SK-N-MC (cell line): Measurements from ENCODE around the gene MRPL55.
A peak's percentile ranks its signal among the peaks of the same experiment; 100 is the strongest.

Source experiments
- DNase-seq: peaks from one replicate; pipeline ENCODE4 v3.0.0-alpha.2; 2011; ENCODE audit warnings: low read depth, low spot score
- H3K27ac ChIP-seq: fragments of 200-600 bp; sonication (generic); 2 replicates; pipeline ENCODE4 v1.5.1; 2016; ENCODE audit warnings: mixed run types
- H3K36me3 ChIP-seq: fragments of 200-600 bp; sonication (generic); 2 replicates; pipeline ENCODE4 v1.6.1; 2017; ENCODE audit warnings: antibody characterized with exemption, low read length, mixed read lengths; ENCODE audit not compliant: insufficient read depth
- H3K4me3 ChIP-seq: fragments of 200-600 bp; sonication (generic); 2 replicates; pipeline ENCODE4 v1.5.1; 2016
- H3K9ac ChIP-seq: fragments of 200-600 bp; sonication (generic); 2 replicates; pipeline ENCODE4 v1.8.0; 2017; ENCODE audit warnings: mixed run types, mixed read lengths; ENCODE audit not compliant: insufficient read length
- H3K9me3 ChIP-seq: fragments of 200-600 bp; sonication (generic); 2 replicates; pipeline ENCODE4 v1.6.1; 2017; ENCODE audit warnings: low read depth, mild to moderate bottlenecking, antibody characterized with exemption, low read length, moderate library complexity, mixed read lengths
- EZH2 ChIP-seq: fragments of 200-600 bp; sonication (generic); IDR thresholded peaks from one replicate; pipeline ENCODE4 v1.6.1; 2017; ENCODE audit warnings: antibody characterized with exemption
- FOXP2 ChIP-seq: optimal IDR thresholded peaks from 2 replicates; pipeline ENCODE3; 2011; ENCODE audit warnings: mild to moderate bottlenecking, moderate library complexity; ENCODE audit not compliant: insufficient read depth; ENCODE audit errors: extremely low read length, control extremely low read depth
- POLR2AphosphoS5 ChIP-seq: IDR thresholded peaks from 2 replicates; pipeline ENCODE4 v1.6.1; 2012; ENCODE audit warnings: mild to moderate bottlenecking, low read depth, low read length, borderline replicate concordance

Gene MRPL55

GRCh38 chr1:228154670-228155571 is 45.8 kb upstream of the MRPL55 start:
- Histone ChIP-seq H3K9me3 (no peaks in the 10 kb centered on the region), H3K9ac (no peak overlapping the region), H3K4me3 (no peak overlapping the region), H3K36me3 (no peaks in the 10 kb centered on the region), H3K27ac (no peak overlapping the region)
- no peak for DNase-seq
- TF ChIP-seq POLR2AphosphoS5: no peak
- TF ChIP-seq EZH2: no peak
- no peak for TF ChIP-seq FOXP2

DNA sequence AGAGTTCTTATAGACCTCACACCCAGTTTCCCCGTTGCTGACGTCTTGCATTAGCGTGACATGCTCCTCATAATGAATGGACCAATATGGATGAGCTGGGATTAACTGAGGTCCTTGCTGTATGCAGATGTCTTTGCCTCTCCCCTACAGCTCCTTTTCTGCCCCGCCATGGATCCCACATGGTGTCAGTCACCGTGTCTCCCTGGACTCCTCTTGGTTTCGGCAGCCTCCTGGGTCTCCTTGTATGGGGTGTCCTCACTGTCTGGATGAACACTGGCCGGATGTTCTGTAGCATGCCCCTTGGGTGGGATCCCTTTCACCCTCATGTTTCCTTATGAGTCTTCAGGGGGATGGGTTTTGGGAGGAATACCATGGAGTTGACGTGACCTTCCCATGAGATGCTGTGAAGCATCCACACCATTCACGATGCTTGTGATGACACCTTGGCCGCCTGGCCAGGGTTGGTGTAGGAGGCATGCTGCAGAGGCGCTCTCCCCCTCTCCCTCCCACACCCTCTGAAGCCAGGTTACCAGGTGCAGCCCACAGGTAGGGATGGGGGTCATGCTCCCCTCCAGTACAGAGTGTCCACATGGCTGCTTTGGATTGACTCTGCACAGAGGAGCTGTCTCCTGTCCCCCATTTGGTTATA is 45.0 kb upstream of the MRPL55 start:
- no peaks in the 10 kb centered on the region for H3K9me3 ChIP-seq
- TF ChIP-seq EZH2 (no peak), FOXP2 (no peak), POLR2AphosphoS5 (no peak)
- no peaks in the 10 kb centered on the region for H3K36me3 ChIP-seq
- H3K9ac ChIP-seq: no peak overlapping the region
- no peak overlapping the region for H3K27ac ChIP-seq
- H3K4me3 ChIP-seq: no peak overlapping the region
- DNase-seq: no peak

- no peaks in the 10 kb centered on the region for H3K9me3 ChIP-seq
- no peak for DNase-seq
- H3K9ac ChIP-seq: no peak overlapping the region
- no peaks in the 10 kb centered on the region for H3K36me3 ChIP-seq
- no peak for TF ChIP-seq EZH2
- TF ChIP-seq POLR2AphosphoS5: no peak
- no peak for TF ChIP-seq FOXP2
- no peak overlapping the region for H3K4me3 ChIP-seq
- no peak overlapping the region for H3K27ac ChIP-seq
Measured at GRCh38 chr1:228152918-228153258, 43.8 kb upstream of the MRPL55 start.

DNA sequence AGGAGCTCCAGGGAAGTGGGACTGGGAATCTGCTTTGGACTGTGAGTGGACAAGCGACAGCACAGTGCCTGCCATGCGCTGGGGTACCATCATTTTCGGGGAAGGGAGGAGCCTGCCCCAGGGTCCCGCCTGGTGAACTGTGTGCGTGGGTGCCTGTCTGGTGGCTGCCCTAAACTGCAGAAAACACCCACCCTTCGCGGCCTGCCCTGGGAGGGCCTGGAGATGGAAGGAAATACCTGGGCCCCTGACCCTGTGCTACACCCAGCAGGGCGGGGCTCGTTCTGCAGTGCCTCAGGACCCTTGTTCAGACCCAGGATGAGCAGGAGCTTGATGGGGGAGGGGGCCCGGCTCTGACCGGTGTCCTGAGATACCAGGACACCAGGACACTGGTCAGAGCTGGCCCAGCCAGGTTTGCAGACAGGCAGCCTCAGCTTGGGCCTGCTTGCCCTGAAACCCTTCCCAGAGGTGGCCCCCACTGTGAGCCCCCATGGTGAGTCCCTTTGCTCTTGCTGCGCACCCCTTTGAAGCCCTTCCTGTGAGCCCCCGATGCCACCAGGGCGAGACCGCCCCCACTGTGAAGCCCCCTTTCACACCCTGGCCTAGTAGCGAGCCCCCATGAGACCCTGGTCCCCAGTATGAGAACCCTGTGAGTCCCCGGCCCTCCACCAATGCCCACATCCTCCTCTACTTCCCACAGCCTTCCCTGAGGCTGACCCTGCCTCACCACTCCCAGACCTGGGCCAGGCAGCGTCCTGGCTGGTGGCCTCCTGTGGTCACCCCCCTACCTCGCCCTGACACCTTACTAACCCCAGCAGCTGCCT is 43.2 kb upstream of the MRPL55 start:
- Histone ChIP-seq H3K36me3 (no peaks in the 10 kb centered on the region), H3K4me3 (no peak overlapping the region), H3K27ac (no peak overlapping the region), H3K9me3 (no peaks in the 10 kb centered on the region), H3K9ac (no peak overlapping the region)
- TF ChIP-seq FOXP2 (no peak), POLR2AphosphoS5 (no peak)
- no peak for DNase-seq

- Histone ChIP-seq H3K9ac (no peak overlapping the region), H3K27ac (0 out of 2 replicates have a peak overlapping the region, but pooled peaks have one; percentile 36), H3K9me3 (no peaks in the 10 kb centered on the region), H3K36me3 (no peaks in the 10 kb centered on the region), H3K4me3 (no peak overlapping the region)
- DNase-seq: no peak
- TF ChIP-seq POLR2AphosphoS5 (no peak), EZH2 (no peak), FOXP2 (no peak)
Measured at GRCh38 chr1:228151180-228151925, 42.3 kb upstream of the MRPL55 start.

DNA sequence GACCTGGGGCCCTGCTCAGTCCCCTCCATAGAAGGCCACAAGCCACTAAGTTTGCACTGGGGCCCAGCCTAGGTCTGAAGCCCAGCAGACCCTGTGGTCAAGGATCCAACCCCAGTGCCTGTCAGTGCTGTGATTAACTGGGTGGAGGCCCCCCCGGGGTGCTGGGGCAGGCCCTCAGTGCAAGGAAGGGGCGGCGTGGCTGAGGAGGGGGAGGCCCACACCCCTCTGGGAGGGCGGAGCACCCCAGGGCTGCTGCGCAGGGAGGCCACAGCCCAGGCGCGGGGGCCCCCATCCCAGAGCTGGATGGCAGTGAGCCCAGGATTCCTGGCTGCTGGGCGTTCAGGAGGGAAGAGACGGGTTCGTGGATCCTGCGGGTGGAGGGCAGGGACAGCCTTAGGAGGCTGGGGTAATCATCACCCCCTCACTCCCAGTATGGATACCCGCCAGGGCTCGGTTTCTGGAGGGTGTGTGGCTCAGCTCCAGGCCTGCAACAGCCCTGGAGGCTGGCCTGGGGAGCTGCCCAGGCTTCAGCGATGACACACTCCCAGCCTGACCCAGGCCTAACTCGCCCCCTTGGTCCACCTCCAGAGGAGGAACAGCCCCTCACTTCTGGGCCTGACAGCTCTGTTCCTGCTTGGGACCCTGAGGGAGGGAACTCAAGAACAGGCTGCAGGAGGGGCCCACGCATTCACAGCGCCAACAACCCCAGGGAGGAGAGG is 41.5 kb upstream of the MRPL55 start:
- Histone ChIP-seq H3K36me3 (no peaks in the 10 kb centered on the region), H3K4me3 (no peak overlapping the region), H3K9ac (peak overlapping the region; percentile 17), H3K9me3 (no peaks in the 10 kb centered on the region), H3K27ac (peak overlapping the region; percentile 36; the same call in 1 of the 2 replicates)
- no peak for TF ChIP-seq FOXP2
- no peak for TF ChIP-seq POLR2AphosphoS5
- TF ChIP-seq EZH2: no peak
- no peak for DNase-seq

DNA sequence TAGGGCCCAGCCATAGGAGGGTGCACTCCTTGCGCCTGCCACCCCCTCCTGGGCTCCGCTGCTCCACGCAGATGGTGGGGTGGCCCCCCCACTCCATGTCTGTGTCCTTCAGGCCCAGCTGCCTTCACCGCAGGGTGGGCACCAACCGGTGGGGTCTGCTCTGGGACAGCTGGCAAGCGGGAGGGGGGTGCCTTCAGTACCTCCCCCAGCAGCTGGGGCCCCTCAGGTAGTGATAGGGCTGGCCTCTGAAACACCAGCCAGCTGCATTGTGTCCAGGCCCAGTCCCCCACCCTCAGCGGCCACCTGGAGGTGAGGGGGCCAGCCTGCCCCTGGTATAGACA is 41.0 kb upstream of the MRPL55 start:
- no peak for TF ChIP-seq POLR2AphosphoS5
- TF ChIP-seq EZH2: no peak
- TF ChIP-seq FOXP2: no peak
- no peaks in the 10 kb centered on the region for H3K36me3 ChIP-seq
- no peak for DNase-seq
- H3K27ac ChIP-seq: peak overlapping the region; percentile 36; the same call in 1 of the 2 replicates
- no peak overlapping the region for H3K4me3 ChIP-seq
- no peaks in the 10 kb centered on the region for H3K9me3 ChIP-seq
- peak overlapping the region; percentile 17 for H3K9ac ChIP-seq
